Measurements from ENCODE around the gene C5orf24.

The C5orf24 gene

DNA sequence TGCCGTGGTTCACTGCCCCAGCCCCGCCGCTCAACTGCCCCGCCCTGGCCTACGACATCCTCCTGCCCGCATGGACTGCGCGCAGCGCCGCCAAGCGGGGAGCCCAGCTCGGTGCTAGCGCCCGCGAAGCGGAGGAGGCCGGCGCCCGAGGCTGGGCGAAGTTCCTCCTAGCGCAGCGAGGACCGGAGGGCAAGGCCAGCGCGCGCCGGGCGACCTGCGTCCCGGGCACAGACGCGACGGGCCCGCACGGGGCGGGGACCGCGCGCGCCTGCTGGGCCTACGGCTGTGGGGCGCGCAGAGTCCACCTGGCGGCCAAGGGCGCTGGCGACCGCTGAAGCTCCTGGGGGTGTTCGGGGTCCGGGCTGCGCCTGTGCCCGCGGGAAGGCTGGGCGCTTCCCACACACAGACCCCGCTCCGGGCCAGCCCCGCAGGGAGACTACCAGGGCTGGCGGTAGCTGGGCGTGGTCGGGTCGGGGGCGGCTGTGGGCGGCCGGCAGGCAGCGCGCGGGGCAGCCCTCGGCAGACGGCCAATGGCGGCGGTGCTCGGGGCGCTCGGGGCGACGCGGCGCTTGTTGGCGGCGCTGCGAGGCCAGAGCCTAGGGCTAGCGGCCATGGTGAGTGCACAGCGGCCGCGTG lies 59.0 kb downstream of the C5orf24 start, which contains the start of gene PCBD2 (continued):
- TF ChIP-seq ZNF223 (tag by site-specific recombination; IDR thresholded peaks at IDR 0.05) (no peak), TCF7L2 (IDR thresholded peaks at IDR 0.05; ENCODE audit: borderline replicate concordance, low read depth, low read length) (no peak), ZNF660 (tag by site-specific recombination; IDR thresholded peaks at IDR 0.05) (peak; percentile 94), ZNF626 (tag by site-specific recombination; IDR thresholded peaks at IDR 0.05) (peak; percentile 72; the same call in 1 of the 2 replicates), ZNF138 (tag by site-specific recombination; IDR thresholded peaks at IDR 0.05; ENCODE audit: borderline replicate concordance) (no peak), ZNF600 (tag by site-specific recombination; IDR thresholded peaks at IDR 0.05) (no peak), ZNF791 (tag by site-specific recombination; IDR thresholded peaks at IDR 0.05) (no peak), ZNF37A (tag by site-specific recombination; IDR thresholded peaks at IDR 0.05) (no peak), BCL11B (tag by site-specific recombination; IDR thresholded peaks at IDR 0.05; ENCODE audit: low read depth) (peak; percentile 76; the same call in 1 of the 2 replicates), ZNF157 (tag by site-specific recombination; IDR thresholded peaks at IDR 0.05) (no peak), ZNF629 (tag by site-specific recombination; IDR thresholded peaks at IDR 0.05) (peak; percentile 59), ZNF843 (tag by site-specific recombination; IDR thresholded peaks at IDR 0.05) (0 out of 2 replicates have a peak, but pooled peaks have one; percentile 31), ZSCAN30 (tag by site-specific recombination; IDR thresholded peaks at IDR 0.05) (peak; percentile 89; the same call in 1 of the 2 replicates), ZNF26 (tag by site-specific recombination; IDR thresholded peaks at IDR 0.05) (no peak), ZNF768 (tag by site-specific recombination; IDR thresholded peaks at IDR 0.05) (no peak), ZNF214 (tag by site-specific recombination; IDR thresholded peaks at IDR 0.05; ENCODE audit: borderline replicate concordance) (no peak), ZNF132 (tag by site-specific recombination; IDR thresholded peaks at IDR 0.05; ENCODE audit: borderline replicate concordance) (no peak), ZNF324 (tag by site-specific recombination; IDR thresholded peaks at IDR 0.05) (0 out of 2 replicates have a peak, but pooled peaks have one; percentile 59), ZNF184 (tag by site-specific recombination; IDR thresholded peaks at IDR 0.05) (peak; percentile 68), OSR2 (tag by site-specific recombination; IDR thresholded peaks at IDR 0.05) (0 out of 2 replicates have a peak, but pooled peaks have one; percentile 5), HOXC10 (CRISPR knock-in tag; IDR thresholded peaks at IDR 0.05) (0 out of 2 replicates have a peak, but pooled peaks have one; percentile 21), ZNF112 (tag by site-specific recombination; IDR thresholded peaks at IDR 0.05) (no peak), ZNF658 (tag by site-specific recombination; IDR thresholded peaks at IDR 0.05) (no peak), ZNF394 (tag by site-specific recombination; IDR thresholded peaks at IDR 0.05; ENCODE audit: borderline replicate concordance) (no peak), ZFP69B (tag by site-specific recombination; IDR thresholded peaks at IDR 0.05) (no peak), ZNF248 (tag by site-specific recombination; IDR thresholded peaks at IDR 0.05) (no peak), ZNF23 (tag by site-specific recombination; IDR thresholded peaks at IDR 0.05; ENCODE audit: borderline replicate concordance) (no peak), SP3 (tag by site-specific recombination; IDR thresholded peaks at IDR 0.05) (peak; percentile 21; the same call in 1 of the 2 replicates), ZNF302 (tag by site-specific recombination; IDR thresholded peaks at IDR 0.05; ENCODE audit: low read depth) (no peak), ZNF610 (tag by site-specific recombination; IDR thresholded peaks at IDR 0.05; ENCODE audit: borderline replicate concordance) (no peak), KLF10 (tag by site-specific recombination; IDR thresholded peaks at IDR 0.05) (peak; percentile 63), ZNF155 (tag by site-specific recombination; IDR thresholded peaks at IDR 0.05) (no peak), ZNF548 (tag by site-specific recombination; IDR thresholded peaks at IDR 0.05) (no peak), ZNF76 (tag by site-specific recombination; IDR thresholded peaks at IDR 0.05; ENCODE audit: borderline replicate concordance, low read depth) (peak; percentile 32; the same call in 1 of the 2 replicates), ZNF544 (tag by site-specific recombination; IDR thresholded peaks at IDR 0.05) (no peak), ZNF510 (tag by site-specific recombination; IDR thresholded peaks at IDR 0.05; ENCODE audit: insufficient replicate concordance) (no peak), ZNF549 (tag by site-specific recombination; IDR thresholded peaks at IDR 0.05) (peak; percentile 58; the same call in 1 of the 2 replicates)
- TF ChIP-seq, protein P1, sequence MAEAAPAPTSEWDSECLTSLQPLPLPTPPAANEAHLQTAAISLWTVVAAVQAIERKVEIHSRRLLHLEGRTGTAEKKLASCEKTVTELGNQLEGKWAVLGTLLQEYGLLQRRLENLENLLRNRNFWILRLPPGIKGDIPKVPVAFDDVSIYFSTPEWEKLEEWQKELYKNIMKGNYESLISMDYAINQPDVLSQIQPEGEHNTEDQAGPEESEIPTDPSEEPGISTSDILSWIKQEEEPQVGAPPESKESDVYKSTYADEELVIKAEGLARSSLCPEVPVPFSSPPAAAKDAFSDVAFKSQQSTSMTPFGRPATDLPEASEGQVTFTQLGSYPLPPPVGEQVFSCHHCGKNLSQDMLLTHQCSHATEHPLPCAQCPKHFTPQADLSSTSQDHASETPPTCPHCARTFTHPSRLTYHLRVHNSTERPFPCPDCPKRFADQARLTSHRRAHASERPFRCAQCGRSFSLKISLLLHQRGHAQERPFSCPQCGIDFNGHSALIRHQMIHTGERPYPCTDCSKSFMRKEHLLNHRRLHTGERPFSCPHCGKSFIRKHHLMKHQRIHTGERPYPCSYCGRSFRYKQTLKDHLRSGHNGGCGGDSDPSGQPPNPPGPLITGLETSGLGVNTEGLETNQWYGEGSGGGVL (tag by site-specific recombination; IDR thresholded peaks at IDR 0.05): no peak
